OCI-LY7 (cell line): ENCODE measurements around the gene GPR89A.
"Not testable (repeated sequence)": the region's sequence is repeated elsewhere in the genome, so short reads cannot be mapped to it uniquely, and the experiment has no call there.

Experiments used
- EZH2phosphoT487 ChIP-seq: fragments of 200-600 bp; sonication (generic); IDR thresholded peaks from 2 replicates; pipeline ENCODE4 v1.6.1; 2018; ENCODE audit warnings: low read depth, borderline replicate concordance, mild to moderate bottlenecking, mixed run types, antibody characterized with exemption, low read length, moderate library complexity, mixed read lengths
- TF ChIP-seq, protein P1 (sequence below): fragments of 200-600 bp; sonication (generic); conservative IDR thresholded peaks from 2 replicates; pipeline ENCODE4 v1.5.1; 2014; ENCODE audit warnings: mild to moderate bottlenecking, antibody characterized with exemption, low read length, moderate library complexity, mixed read lengths

DNA sequence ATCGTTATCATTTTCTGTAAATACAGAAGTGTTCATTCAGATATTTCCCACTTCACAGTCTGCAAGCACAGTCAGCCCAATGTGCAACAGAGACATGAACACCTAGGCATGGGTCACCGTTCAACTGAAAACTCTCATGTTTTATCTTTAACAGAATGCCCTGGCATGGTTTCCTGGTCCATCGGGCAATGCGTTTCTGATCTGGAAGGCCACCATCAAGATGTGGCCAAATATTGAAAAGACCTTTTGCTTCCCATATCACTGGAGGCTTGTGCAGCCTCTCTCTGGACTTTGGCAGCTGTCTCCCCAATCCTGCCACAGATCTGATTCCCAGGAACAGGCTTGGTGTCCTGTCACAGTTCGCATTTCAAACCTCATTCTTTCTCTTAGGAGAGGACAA, 21.0 kb upstream of the GPR89A start:
- TF ChIP-seq, protein P1, sequence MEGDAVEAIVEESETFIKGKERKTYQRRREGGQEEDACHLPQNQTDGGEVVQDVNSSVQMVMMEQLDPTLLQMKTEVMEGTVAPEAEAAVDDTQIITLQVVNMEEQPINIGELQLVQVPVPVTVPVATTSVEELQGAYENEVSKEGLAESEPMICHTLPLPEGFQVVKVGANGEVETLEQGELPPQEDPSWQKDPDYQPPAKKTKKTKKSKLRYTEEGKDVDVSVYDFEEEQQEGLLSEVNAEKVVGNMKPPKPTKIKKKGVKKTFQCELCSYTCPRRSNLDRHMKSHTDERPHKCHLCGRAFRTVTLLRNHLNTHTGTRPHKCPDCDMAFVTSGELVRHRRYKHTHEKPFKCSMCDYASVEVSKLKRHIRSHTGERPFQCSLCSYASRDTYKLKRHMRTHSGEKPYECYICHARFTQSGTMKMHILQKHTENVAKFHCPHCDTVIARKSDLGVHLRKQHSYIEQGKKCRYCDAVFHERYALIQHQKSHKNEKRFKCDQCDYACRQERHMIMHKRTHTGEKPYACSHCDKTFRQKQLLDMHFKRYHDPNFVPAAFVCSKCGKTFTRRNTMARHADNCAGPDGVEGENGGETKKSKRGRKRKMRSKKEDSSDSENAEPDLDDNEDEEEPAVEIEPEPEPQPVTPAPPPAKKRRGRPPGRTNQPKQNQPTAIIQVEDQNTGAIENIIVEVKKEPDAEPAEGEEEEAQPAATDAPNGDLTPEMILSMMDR = not testable (repeated sequence)
- TF ChIP-seq EZH2phosphoT487 = not testable (repeated sequence)
